T-helper 2 cell treated with Interferon-gamma antibody and Interleukin-4, amounts not matched to agents 100 ng/mL and 5 ng/mL, for 36 hours (primary cell): ENCODE data around the gene MPZL1. TPM values are rescaled to one million over a fixed set of nuclear protein-coding genes. Genes with fewer than 3 reads are reported as not detected.

ENCODE experiments used
- intact Hi-C: fragments of 100-400 bp; cut with micrococcal nuclease; formaldehyde crosslinking; loops from one replicate; pipeline ENCODE4 v1.15.1; 2023
- total RNA-seq: library from RNA; stranded (reverse); gene quantifications from 2 replicates; pipeline ENCODE4 v1.2.3, GENCODE V29; 2022

Gene MPZL1
- total RNA-seq: 17.0 TPM in 2 replicates

GRCh38 chr1:167721617-167722151 lies at the start of gene MPZL1:
Gene MPZL1, plus strand, starts transcription at chr1:167721982. Its CDS starts 170 bp downstream, at chr1:167722152.
- intact Hi-C loops: loop anchor here (1.0 to 5.0 kb wide), 4 partner anchors 7 to 506 kb away; partner anchors contain the start of genes DCAF6, MPC2 and SFT2D2

- intact Hi-C loops: no loop called here
Observed at GRCh38 chr1:167672831-167673230, 49.0 kb upstream of the MPZL1 start.

- intact Hi-C loops: no loop called here
Observed at GRCh38 chr1:167673265-167673664, 48.5 kb upstream of the MPZL1 start.

- intact Hi-C loops: no loop called here
Observed at GRCh38 chr1:167674156-167674555, 47.6 kb upstream of the MPZL1 start.

GRCh38 chr1:167675440-167675839 lies 46.3 kb upstream of the MPZL1 start:
- intact Hi-C loops: no loop called here

GRCh38 chr1:167676205-167676915 lies 45.4 kb upstream of the MPZL1 start:
- intact Hi-C loops: no loop called here

- intact Hi-C loops: no loop called here
Observed at GRCh38 chr1:167676916-167677848, 44.6 kb upstream of the MPZL1 start.

GRCh38 chr1:167678422-167678821 lies 43.4 kb upstream of the MPZL1 start:
- intact Hi-C loops: no loop called here

GRCh38 chr1:167678838-167679237 lies 42.9 kb upstream of the MPZL1 start:
- intact Hi-C loops: no loop called here

GRCh38 chr1:167679714-167680113 lies 42.1 kb upstream of the MPZL1 start:
- intact Hi-C loops: no loop called here

- intact Hi-C loops: no loop called here
Observed at GRCh38 chr1:167681024-167681423, 40.8 kb upstream of the MPZL1 start.

- intact Hi-C loops: no loop called here
Observed at GRCh38 chr1:167681451-167682098, 40.2 kb upstream of the MPZL1 start.

- intact Hi-C loops: no loop called here
Observed at GRCh38 chr1:167683226-167683625, 38.6 kb upstream of the MPZL1 start.

GRCh38 chr1:167683641-167684502 lies 37.9 kb upstream of the MPZL1 start:
- intact Hi-C loops: no loop called here

GRCh38 chr1:167685844-167686243 lies 35.9 kb upstream of the MPZL1 start:
- intact Hi-C loops: loop anchor here (5.0 kb wide), 1 partner anchor 54 kb away; the partner anchor contains the start of gene RCSD1

- intact Hi-C loops: loop anchor here (1.0 to 5.0 kb wide), 4 partner anchors 45 to 131 kb away; partner anchors contain the start of gene RCSD1
Observed at GRCh38 chr1:167687919-167688519, 33.8 kb upstream of the MPZL1 start.

GRCh38 chr1:167689567-167689920 lies 32.2 kb upstream of the MPZL1 start:
- intact Hi-C loops: loop anchor here (2.0 to 5.0 kb wide), 3 partner anchors 47 to 133 kb away; partner anchors contain the start of gene RCSD1

- intact Hi-C loops: no loop called here
Observed at GRCh38 chr1:167690053-167690452, 31.7 kb upstream of the MPZL1 start.

- intact Hi-C loops: no loop called here
Observed at GRCh38 chr1:167693425-167694045, 28.2 kb upstream of the MPZL1 start.
